Thymus (tissue), 11 donors: Measurements from ENCODE around the gene WWP2. TPM values are rescaled to one million over a fixed set of nuclear protein-coding genes. Genes with fewer than 3 reads are reported as not detected.

Experiments used
- DNase-seq, 9 donors: peaks; one replicate each; pipeline ENCODE4 v3.0.0-alpha.2; 2013; ENCODE audit warnings: low spot score in 9 of 9, low read depth in 6 of 9, missing footprints in 1 of 9
- H3K27ac ChIP-seq, 2 donors: one replicate each; pipeline ENCODE4 v1.5.1; 2013; ENCODE audit warnings: control low read depth in 1 of 2, low read depth in 1 of 2, low read length in 1 of 2, mild to moderate bottlenecking in 1 of 2, moderate library complexity in 1 of 2
- H3K27me3 ChIP-seq, 2 donors: one replicate each; pipeline ENCODE4 v1.5.1; 2013; ENCODE audit warnings: low read length in 1 of 2; ENCODE audit not compliant: control insufficient read depth in 2 of 2, insufficient read depth in 1 of 2
- H3K36me3 ChIP-seq, 2 donors: one replicate each; pipeline ENCODE4 v1.5.1; 2013; ENCODE audit warnings: low read length in 1 of 2, mild to moderate bottlenecking in 1 of 2, moderate library complexity in 1 of 2; ENCODE audit not compliant: control insufficient read depth in 2 of 2, insufficient read depth in 2 of 2
- H3K4me1 ChIP-seq, 2 donors: one replicate each; pipeline ENCODE4 v1.5.1; 2013; ENCODE audit warnings: low read length in 2 of 2; ENCODE audit not compliant: control insufficient read depth in 2 of 2, insufficient read depth in 2 of 2
- H3K4me3 ChIP-seq, 2 donors: one replicate each; pipeline ENCODE4 v1.5.1; 2013; ENCODE audit warnings: low read length in 2 of 2, control low read depth in 1 of 2, mild to moderate bottlenecking in 1 of 2
- H3K9me3 ChIP-seq, 2 donors: one replicate each; pipeline ENCODE4 v1.5.1; 2013; ENCODE audit warnings: low read length in 1 of 2, mild to moderate bottlenecking in 1 of 2; ENCODE audit not compliant: control insufficient read depth in 2 of 2, insufficient read depth in 1 of 2
- WGBS: extraction: QIAGEN DNeasy Blood & Tissue Kit; methylation state at CpG from one replicate; pipeline ENCODE4 v1.1.7; 2013; 5-methylcytosine and 5-hydroxymethylcytosine counted together
- polyA plus RNA-seq: library from polyadenylated mRNA; stranded (reverse); fragments of 200-250 nt; gene quantifications from one replicate; pipeline ENCODE4 v1.2.3, GENCODE V29; 2013
- total RNA-seq: library from RNA; stranded (reverse); fragments of 120-200 nt; gene quantifications from one replicate; pipeline ENCODE4 v1.2.4, GENCODE V29; 2013
- donor health status: healthy.

The WWP2 gene
- total and polyA plus RNA-seq, 2 donors = 13.5 to 21.1 TPM

- no peak overlapping the region for H3K4me3 ChIP-seq
- H3K36me3 ChIP-seq = peaks cover 61 to 70% of the 10 kb centered on the region in 2 donors
- DNase-seq = no peak
- H3K27me3 ChIP-seq = no peaks in the 10 kb centered on the region
- no peaks in the 10 kb centered on the region for H3K9me3 ChIP-seq
- peaks cover 0 to 5% of the 10 kb centered on the region in 2 donors for H3K4me1 ChIP-seq
- 93% methylated on average over 41 of the region's 41 CpGs for WGBS
- H3K27ac ChIP-seq = no peak overlapping the region
Observed at GRCh38 chr16:69741951-69742904, 19.9 kb upstream of the WWP2 start.

GRCh38 chr16:69744363-69745231, 17.5 kb upstream of the WWP2 start:
- H3K9me3 ChIP-seq = no peaks in the 10 kb centered on the region
- no peaks in the 10 kb centered on the region for H3K27me3 ChIP-seq
- peaks cover 82 to 93% of the 10 kb centered on the region in 2 donors for H3K36me3 ChIP-seq
- DNase-seq = no peak
- no peak overlapping the region for H3K27ac ChIP-seq
- 97% methylated on average over 35 of the region's 35 CpGs for WGBS
- H3K4me3 ChIP-seq = no peak overlapping the region
- peaks cover 0 to 5% of the 10 kb centered on the region in 2 donors for H3K4me1 ChIP-seq

GRCh38 chr16:69745232-69745612, 16.9 kb upstream of the WWP2 start:
- DNase-seq = no peak

GRCh38 chr16:69745959-69746358, 16.2 kb upstream of the WWP2 start:
- 98% methylated on average over 10 of the region's 10 CpGs for WGBS
- Histone ChIP-seq H3K4me3 (no peak overlapping the region), H3K27ac (no peak overlapping the region), H3K36me3 (peaks cover 82 to 92% of the 10 kb centered on the region in 2 donors), H3K4me1 (peaks cover 0 to 5% of the 10 kb centered on the region in 2 donors), H3K27me3 (no peaks in the 10 kb centered on the region), H3K9me3 (no peaks in the 10 kb centered on the region)
- DNase-seq = no peak

More at GRCh38 chr16:69745232-69745612, 16.9 kb upstream of the WWP2 start:
- Histone ChIP-seq H3K9me3 (no peaks in the 10 kb centered on the region), H3K27ac (no peak overlapping the region), H3K27me3 (no peaks in the 10 kb centered on the region), H3K4me1 (peaks cover 0 to 5% of the 10 kb centered on the region in 2 donors), H3K4me3 (no peak overlapping the region), H3K36me3 (peaks cover 80 to 89% of the 10 kb centered on the region in 2 donors)
- WGBS = 99% methylated on average over 11 of the region's 11 CpGs

GRCh38 chr16:69747115-69747514, 15.0 kb upstream of the WWP2 start:
- DNase-seq = no peak
- Histone ChIP-seq H3K27me3 (no peaks in the 10 kb centered on the region), H3K36me3 (peaks cover 80 to 91% of the 10 kb centered on the region in 2 donors), H3K4me3 (no peak overlapping the region), H3K4me1 (no peaks in the 10 kb centered on the region), H3K27ac (no peak overlapping the region), H3K9me3 (no peaks in the 10 kb centered on the region)
- 98% methylated on average over 8 of the region's 8 CpGs for WGBS

- Histone ChIP-seq H3K36me3 (peaks cover 67 to 78% of the 10 kb centered on the region in 2 donors), H3K27ac (no peak overlapping the region), H3K9me3 (no peaks in the 10 kb centered on the region), H3K4me3 (no peak overlapping the region), H3K4me1 (peaks cover 0 to 2% of the 10 kb centered on the region in 2 donors), H3K27me3 (no peaks in the 10 kb centered on the region)
- no peak for DNase-seq
- 95% methylated on average over 20 of the region's 20 CpGs for WGBS
Observed at GRCh38 chr16:69748694-69749345, 13.3 kb upstream of the WWP2 start.

- DNase-seq = no peak
- 25% methylated on average over 4 of the region's 4 CpGs for WGBS
- no peaks in the 10 kb centered on the region for H3K27me3 ChIP-seq
- peak overlapping the region; percentile 68 to 95 for H3K4me3 ChIP-seq
- H3K36me3 ChIP-seq = peaks cover 22 to 27% of the 10 kb centered on the region in 2 donors
- peak overlapping the region in 1 of 2 donors; percentile 55 for H3K27ac ChIP-seq
- peaks cover 4 to 12% of the 10 kb centered on the region in 2 donors for H3K4me1 ChIP-seq
- H3K9me3 ChIP-seq = no peaks in the 10 kb centered on the region
Observed at GRCh38 chr16:69754143-69754468, 8.0 kb upstream of the WWP2 start.

GRCh38 chr16:69754469-69755310, 7.4 kb upstream of the WWP2 start, which contains the start of gene NOB1:
TSS of gene NOB1 (minus strand) at chr16:69754926. CDS start at chr16:69754910, 16 bp downstream.
- DNase-seq = peak; percentile 95 to 100 (median 98)
- H3K4me1 ChIP-seq = peaks cover 4 to 12% of the 10 kb centered on the region in 2 donors
- peaks cover 18 to 22% of the 10 kb centered on the region in 2 donors for H3K36me3 ChIP-seq
- peak within 1 kb of the TSS; percentile 68 to 95 for H3K4me3 ChIP-seq
- H3K27me3 ChIP-seq = no peaks in the 10 kb centered on the region
- H3K9me3 ChIP-seq = no peaks in the 10 kb centered on the region
- under 1% methylated on average over 58 of the region's 58 CpGs for WGBS
- peak within 1 kb of the TSS in 1 of 2 donors; percentile 55 for H3K27ac ChIP-seq
